ENCODE results near the gene IPO4.
A peak's percentile ranks its signal among the peaks of the same experiment; 100 is the strongest.

Gene IPO4

GRCh38 chr14:24179961-24180796, 8.4 kb downstream of the IPO4 start:
- Histone ChIP-seq H3K9me3 (ENCODE audit: control insufficient read depth, insufficient read depth, low read depth, low read length) (no peaks in the 10 kb centered on the region), H3K36me3 (ENCODE audit: control insufficient read depth in 2 of 2, insufficient read depth in 1 of 2, low read length in 2 of 2) (peaks cover 0 to 86% of the 10 kb centered on the region in 2 experiments; a peak in 2 of 3 replicates), H3K4me3 (ENCODE audit: low read depth, low read length) (no peak overlapping the region), H3K27ac (ENCODE audit: extremely low read depth, low read depth, low read length) (no peak overlapping the region; the same call in 1 of the 2 replicates), H3K4me1 (ENCODE audit: control insufficient read depth, insufficient read depth, low read length) (no peaks in the 10 kb centered on the region)
- ChIA-PET CTCF (interaction anchor here (0.8 to 1.7 kb wide), 2 partner anchors 19 to 122 kb away, joined by 3 to 5 read pairs; partner anchors contain the start of gene IRF9), POLR2A (interaction anchor here (1.0 to 2.0 kb wide), 6 partner anchors 10 to 86 kb away, joined by 3 to 8 read pairs (median 3); partner anchors contain the start of genes IRF9, MDP1 and PCK2)
- TF ChIP-seq, protein P1, sequence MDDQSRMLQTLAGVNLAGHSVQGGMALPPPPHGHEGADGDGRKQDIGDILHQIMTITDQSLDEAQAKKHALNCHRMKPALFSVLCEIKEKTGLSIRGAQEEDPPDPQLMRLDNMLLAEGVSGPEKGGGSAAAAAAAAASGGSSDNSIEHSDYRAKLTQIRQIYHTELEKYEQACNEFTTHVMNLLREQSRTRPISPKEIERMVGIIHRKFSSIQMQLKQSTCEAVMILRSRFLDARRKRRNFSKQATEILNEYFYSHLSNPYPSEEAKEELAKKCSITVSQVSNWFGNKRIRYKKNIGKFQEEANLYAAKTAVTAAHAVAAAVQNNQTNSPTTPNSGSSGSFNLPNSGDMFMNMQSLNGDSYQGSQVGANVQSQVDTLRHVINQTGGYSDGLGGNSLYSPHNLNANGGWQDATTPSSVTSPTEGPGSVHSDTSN (CRISPR knock-in tag; IDR thresholded peaks at IDR 0.05) = no peak
- TF ChIP-seq ZNF426 (tag by site-specific recombination; IDR thresholded peaks at IDR 0.05) (no peak), EGR2 (tag by site-specific recombination; IDR thresholded peaks at IDR 0.05; ENCODE audit: low read depth) (no peak), OSR2 (tag by site-specific recombination; IDR thresholded peaks at IDR 0.05) (peak; percentile 18; the same call in 1 of the 2 replicates), ZNF292 (tag by site-specific recombination; IDR thresholded peaks at IDR 0.05; ENCODE audit: borderline replicate concordance, low read depth) (no peak), ZNF221 (tag by site-specific recombination; IDR thresholded peaks at IDR 0.05; ENCODE audit: borderline replicate concordance) (no peak), ZNF473 (tag by site-specific recombination; IDR thresholded peaks at IDR 0.05) (no peak), ZNF654 (tag by site-specific recombination; IDR thresholded peaks at IDR 0.05; ENCODE audit: low read depth) (no peak), SP7 (tag by site-specific recombination; IDR thresholded peaks at IDR 0.05) (peak; percentile 71), ZNF37A (tag by site-specific recombination; IDR thresholded peaks at IDR 0.05) (no peak), ZNF747 (tag by site-specific recombination; IDR thresholded peaks at IDR 0.05) (no peak), ZNF555 (tag by site-specific recombination; conservative IDR thresholded peaks at IDR 0.05) (no peak), ZNF391 (tag by site-specific recombination; IDR thresholded peaks at IDR 0.05; ENCODE audit: borderline replicate concordance, low read depth) (no peak), ZNF223 (tag by site-specific recombination; IDR thresholded peaks at IDR 0.05) (no peak), KLF8 (tag by site-specific recombination; IDR thresholded peaks at IDR 0.05) (no peak), ZNF488 (tag by site-specific recombination; IDR thresholded peaks at IDR 0.05) (no peak), ZNF138 (tag by site-specific recombination; IDR thresholded peaks at IDR 0.05; ENCODE audit: borderline replicate concordance) (no peak), SP2 (tag by site-specific recombination; IDR thresholded peaks at IDR 0.05) (no peak), ZNF24 (tag by site-specific recombination; IDR thresholded peaks at IDR 0.05) (0 out of 2 replicates have a peak, but pooled peaks have one; percentile 39), ZNF707 (tag by site-specific recombination; IDR thresholded peaks at IDR 0.05) (no peak), ZBTB17 (tag by site-specific recombination; IDR thresholded peaks at IDR 0.05) (peak; percentile 89), ZNF776 (tag by site-specific recombination; IDR thresholded peaks at IDR 0.05; ENCODE audit: borderline replicate concordance) (no peak), ZNF600 (tag by site-specific recombination; IDR thresholded peaks at IDR 0.05) (peak; percentile 94), ZNF530 (tag by site-specific recombination; IDR thresholded peaks at IDR 0.05; ENCODE audit: low read depth) (no peak), HOXA7 (CRISPR knock-in tag; IDR thresholded peaks at IDR 0.05; ENCODE audit: borderline replicate concordance) (no peak), SCRT1 (tag by site-specific recombination; IDR thresholded peaks at IDR 0.05; ENCODE audit: borderline replicate concordance) (no peak), ZNF510 (tag by site-specific recombination; IDR thresholded peaks at IDR 0.05; ENCODE audit: insufficient replicate concordance) (no peak), ZBTB7A (tag by site-specific recombination; IDR thresholded peaks at IDR 0.05; ENCODE audit: low read depth) (no peak), ZNF670 (tag by site-specific recombination; IDR thresholded peaks at IDR 0.05; ENCODE audit: low read depth) (no peak), ZFP41 (tag by site-specific recombination; IDR thresholded peaks at IDR 0.05; ENCODE audit: borderline replicate concordance) (no peak), ZNF335 (tag by site-specific recombination; conservative IDR thresholded peaks at IDR 0.05) (peak; percentile 38), ZNF791 (tag by site-specific recombination; IDR thresholded peaks at IDR 0.05) (no peak), MYNN (tag by site-specific recombination; IDR thresholded peaks at IDR 0.05; ENCODE audit: borderline replicate concordance) (no peak)
- TF ChIP-seq, protein P2, sequence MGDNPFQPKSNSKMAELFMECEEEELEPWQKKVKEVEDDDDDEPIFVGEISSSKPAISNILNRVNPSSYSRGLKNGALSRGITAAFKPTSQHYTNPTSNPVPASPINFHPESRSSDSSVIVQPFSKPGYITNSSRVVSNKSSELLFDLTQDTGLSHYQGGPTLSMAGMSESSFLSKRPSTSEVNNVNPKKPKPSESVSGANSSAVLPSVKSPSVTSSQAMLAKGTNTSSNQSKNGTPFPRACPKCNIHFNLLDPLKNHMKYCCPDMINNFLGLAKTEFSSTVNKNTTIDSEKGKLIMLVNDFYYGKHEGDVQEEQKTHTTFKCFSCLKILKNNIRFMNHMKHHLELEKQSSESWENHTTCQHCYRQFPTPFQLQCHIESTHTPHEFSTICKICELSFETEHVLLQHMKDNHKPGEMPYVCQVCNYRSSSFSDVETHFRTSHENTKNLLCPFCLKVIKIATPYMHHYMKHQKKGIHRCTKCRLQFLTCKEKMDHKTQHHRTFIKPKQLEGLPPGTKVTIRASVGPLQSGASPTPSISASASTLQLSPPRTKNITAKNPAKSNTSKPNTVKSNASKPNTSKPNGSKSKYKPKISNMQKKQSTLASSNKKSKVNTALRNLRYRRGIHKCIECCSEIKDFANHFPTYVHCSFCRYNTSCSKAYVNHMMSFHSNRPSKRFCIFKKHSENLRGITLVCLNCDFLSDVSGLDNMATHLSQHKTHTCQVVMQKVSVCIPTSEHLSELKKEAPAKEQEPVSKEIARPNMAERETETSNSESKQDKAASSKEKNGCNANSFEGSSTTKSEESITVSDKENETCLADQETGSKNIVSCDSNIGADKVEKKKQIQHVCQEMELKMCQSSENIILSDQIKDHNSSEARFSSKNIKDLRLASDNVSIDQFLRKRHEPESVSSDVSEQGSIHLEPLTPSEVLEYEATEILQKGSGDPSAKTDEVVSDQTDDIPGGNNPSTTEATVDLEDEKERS (tag by site-specific recombination; IDR thresholded peaks at IDR 0.05) = no peak
